ENCODE data around the gene PNRC1.
"Not testable (repeated sequence)": the region's sequence is repeated elsewhere in the genome, so short reads cannot be mapped to it uniquely, and the experiment has no call there.

The PNRC1 gene

GRCh38 chr6:89110284-89110683 is 29.7 kb downstream of the PNRC1 start:
- DNase-seq (ENCODE audit: low read depth in 3 of 3): no peak

GRCh38 chr6:89111933-89112332 is 31.4 kb downstream of the PNRC1 start:
- DNase-seq (ENCODE audit: low read depth in 3 of 3): no peak

GRCh38 chr6:89116702-89117101 is 36.2 kb downstream of the PNRC1 start:
- no peak for DNase-seq (ENCODE audit: low read depth in 3 of 3)

- peak in 1 of 3 donors; percentile 31 for DNase-seq (ENCODE audit: low read depth in 3 of 3)
Measured at GRCh38 chr6:89117211-89118108, 36.9 kb downstream of the PNRC1 start, which contains the start of gene SRSF12. SRSF12 (minus strand) TSS chr6:89118071; CDS start chr6:89117887, 184 bp downstream.

- DNase-seq (ENCODE audit: low read depth in 3 of 3): no peak
Measured at GRCh38 chr6:89118931-89119330, 38.4 kb downstream of the PNRC1 start.

GRCh38 chr6:89120371-89120770 is 39.8 kb downstream of the PNRC1 start:
- DNase-seq (ENCODE audit: low read depth in 3 of 3): no peak

- DNase-seq (ENCODE audit: low read depth in 3 of 3): no peak
Measured at GRCh38 chr6:89121934-89122333, 41.4 kb downstream of the PNRC1 start.

- DNase-seq (ENCODE audit: low read depth in 3 of 3): no peak
Measured at GRCh38 chr6:89122625-89123024, 42.1 kb downstream of the PNRC1 start.

GRCh38 chr6:89128256-89128671 is 47.7 kb downstream of the PNRC1 start:
- not testable (repeated sequence) for DNase-seq (ENCODE audit: low read depth in 3 of 3)

- no peak for DNase-seq (ENCODE audit: low read depth in 3 of 3)
Measured at GRCh38 chr6:89131599-89131998, 51.0 kb downstream of the PNRC1 start.

- DNase-seq (ENCODE audit: low read depth in 3 of 3): no peak
Measured at GRCh38 chr6:89132057-89132456, 51.5 kb downstream of the PNRC1 start.

- no peak for DNase-seq (ENCODE audit: low read depth in 3 of 3)
Measured at GRCh38 chr6:89133981-89134380, 53.4 kb downstream of the PNRC1 start.

- no peak for DNase-seq (ENCODE audit: low read depth in 3 of 3)
Measured at GRCh38 chr6:89134723-89135122, 54.2 kb downstream of the PNRC1 start.
